Placental epithelial cell (primary cell): ENCODE results near the gene GCC2. TPM values are rescaled to one million over a fixed set of nuclear protein-coding genes. Genes with fewer than 3 reads are reported as not detected.

Experiments
- small RNA-seq: library from RNA; depleted of rRNA; stranded (forward); fragments of <200 nt; gene quantifications from one replicate; pipeline ENCODE3, GENCODE V24; 2012
- total RNA-seq: library from RNA; depleted of rRNA; stranded (reverse); fragments of >200 nt; gene quantifications from 2 replicates; pipeline ENCODE4 v1.2.3, GENCODE V29; 2012

Gene GCC2
- 27.3 and 36.9 TPM in 2 replicates for total RNA-seq

GRCh38 chr2:108448678-108449409 is at the start of gene GCC2:
GCC2 (plus strand) TSS chr2:108449206; CDS start chr2:108449275, 69 bp downstream.

GRCh38 chr2:108533832-108534583 is 85.0 kb downstream of the GCC2 start, which contains the start of gene LIMS1:
LIMS1 (plus strand) TSS chr2:108534470; CDS start chr2:108534563, 93 bp downstream.

Small RNAs within 50 kb of the gene (small RNA-seq; reads per million reads assigned to genes)
- not detected for gene SMIM12P1

Other genes starting within 250 kb of the GCC2 start
- gene SULT1C3, start 209.2 kb upstream of the GCC2 start, total RNA-seq, result not detected in 2 replicates
- gene SULT1C2, start 160.3 kb upstream of the GCC2 start, total RNA-seq, result not detected in 2 replicates
- not detected in 2 replicates for gene SULT1C4, start 71.3 kb upstream of the GCC2 start, total RNA-seq
- 29.1 and 82.7 TPM in 2 replicates for gene LIMS1, start 85.3 kb downstream of the GCC2 start, total RNA-seq